CD4-positive, alpha-beta T cell treated with Interleukin-15 for 1 hour (primary cell): ENCODE results near the gene SLC40A1.

ENCODE experiments used
- DNase-seq: peaks from one replicate; pipeline ENCODE4 v3.0.0-alpha.2; 2020

SLC40A1 gene

DNA sequence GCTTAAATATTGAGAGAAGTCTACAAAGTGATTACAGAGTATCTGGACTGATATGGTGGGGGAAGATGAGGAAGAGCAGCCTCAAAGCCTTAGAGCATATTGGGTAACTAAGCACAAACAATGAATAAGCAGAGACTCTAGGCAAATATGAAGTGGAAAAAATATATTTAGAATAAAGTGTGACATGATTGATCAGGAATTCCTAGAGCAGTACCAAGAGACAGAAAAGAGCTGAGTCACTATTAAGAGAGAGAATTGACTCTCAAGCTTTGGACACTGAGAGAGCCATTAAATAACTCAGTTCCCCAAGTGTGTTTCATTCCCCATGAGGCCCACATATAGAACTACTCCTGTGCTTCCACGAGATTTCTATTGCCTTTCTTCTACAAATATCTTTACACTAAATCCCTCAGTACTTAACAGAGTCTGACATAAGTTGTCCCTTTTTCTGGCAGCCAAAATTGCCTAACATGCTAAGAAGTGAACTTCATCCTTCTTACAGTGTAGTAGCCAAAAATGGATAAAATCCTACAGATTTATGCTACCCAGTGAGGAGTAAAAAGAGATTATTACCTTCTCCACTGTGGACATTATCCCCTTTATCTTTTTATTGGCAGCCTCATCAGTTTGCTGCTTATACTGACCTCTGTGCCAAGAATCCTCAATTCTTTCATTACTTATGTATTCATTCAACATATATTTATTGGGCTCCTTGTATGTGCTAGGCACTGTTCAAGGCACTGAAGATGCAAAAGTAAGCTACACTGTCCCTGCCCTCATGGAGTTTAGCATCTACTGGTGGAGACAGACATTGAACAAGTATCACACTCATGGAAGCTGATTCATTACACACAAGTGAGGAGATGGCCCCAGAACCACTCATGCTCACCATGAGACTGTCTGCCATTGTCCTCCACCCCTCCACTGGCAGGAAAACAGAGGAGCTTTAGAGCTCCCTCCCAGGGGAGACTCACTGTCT lies 45.4 kb downstream of the SLC40A1 start:
- DNase-seq: no peak

- no peak for DNase-seq
Measured at GRCh38 chr2:189533288-189534035, 47.1 kb downstream of the SLC40A1 start.

- no peak for DNase-seq
Measured at GRCh38 chr2:189530965-189531637, 49.5 kb downstream of the SLC40A1 start.

DNA sequence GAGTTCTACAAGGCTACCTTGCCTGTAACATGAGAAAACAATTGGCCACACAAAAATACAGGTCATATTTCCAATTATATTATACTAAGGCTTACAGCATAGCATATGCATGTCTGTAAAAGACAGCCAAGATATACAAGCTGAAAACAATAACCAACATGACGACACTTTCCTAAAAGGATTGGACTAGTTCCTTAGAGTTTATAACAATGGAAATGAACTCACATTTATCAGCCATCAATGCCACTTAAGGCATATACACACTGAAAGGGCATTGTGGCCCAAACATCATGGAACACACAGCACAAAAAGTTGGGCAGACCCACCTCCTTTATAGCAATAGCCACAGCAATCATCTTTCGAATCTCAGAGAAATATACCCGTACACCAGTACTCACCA lies 52.0 kb downstream of the SLC40A1 start:
- DNase-seq: no peak

DNA sequence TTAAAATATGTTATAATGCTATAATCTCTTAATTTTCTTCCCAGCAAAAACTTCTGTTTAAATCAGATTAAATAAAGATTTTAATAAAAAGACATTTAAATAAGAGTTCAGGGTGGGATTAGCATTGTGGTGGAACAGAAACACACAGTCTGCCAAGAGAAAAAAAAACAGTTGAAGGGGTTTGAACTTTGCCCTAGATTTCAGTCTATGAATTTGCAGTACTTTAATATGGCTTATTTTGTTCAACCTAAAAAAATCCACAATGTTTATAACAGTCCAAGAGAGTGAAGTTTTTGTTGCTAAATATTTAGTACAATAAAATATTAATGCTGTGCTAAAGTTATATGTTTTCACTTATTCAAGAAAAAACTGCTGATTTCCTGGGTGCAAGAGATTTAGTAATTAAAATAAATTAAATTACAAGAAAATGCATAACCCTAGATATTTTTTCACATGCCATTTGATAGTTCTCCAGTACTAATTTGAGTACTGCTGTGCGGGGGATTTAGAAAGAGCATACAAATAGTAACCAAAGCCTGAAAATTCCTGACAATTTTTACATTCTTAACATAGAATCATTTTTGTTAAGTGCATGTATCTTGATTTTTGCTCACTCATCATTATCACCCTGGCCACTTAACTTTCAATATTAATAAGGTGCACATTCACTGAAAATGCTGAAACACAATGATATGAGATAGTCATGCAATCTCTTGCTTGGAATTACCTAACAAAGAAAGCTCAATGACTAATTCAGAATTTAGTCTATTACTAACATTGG lies 52.6 kb downstream of the SLC40A1 start:
- DNase-seq: no peak

- no peak for DNase-seq
Measured at GRCh38 chr2:189527041-189527750, 53.4 kb downstream of the SLC40A1 start.

- DNase-seq: no peak
Measured at GRCh38 chr2:189526241-189526640, 54.3 kb downstream of the SLC40A1 start.

DNA sequence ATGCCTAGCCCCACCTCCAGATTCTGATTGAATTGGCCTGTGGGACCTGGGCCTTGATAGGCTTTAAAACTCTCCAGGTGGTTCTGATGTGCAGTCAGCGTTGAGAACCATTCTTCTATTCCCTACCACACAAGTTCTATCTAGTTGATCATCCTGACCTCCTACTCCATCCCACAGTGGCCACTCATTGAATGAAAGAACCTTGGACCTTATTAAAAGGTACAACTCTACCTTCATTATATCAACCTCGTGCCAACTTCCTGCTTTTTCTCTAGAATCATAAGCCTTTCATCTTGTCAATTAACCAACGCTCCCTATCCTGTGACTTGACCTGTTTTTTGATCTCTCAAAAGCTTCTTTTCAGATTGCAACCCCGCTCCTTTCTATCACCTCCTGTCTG lies 55.8 kb downstream of the SLC40A1 start:
- no peak for DNase-seq

GRCh38 chr2:189522435-189523151 lies 58.0 kb downstream of the SLC40A1 start:
- no peak for DNase-seq

GRCh38 chr2:189521699-189522434 lies 58.7 kb downstream of the SLC40A1 start:
- DNase-seq: no peak

DNA sequence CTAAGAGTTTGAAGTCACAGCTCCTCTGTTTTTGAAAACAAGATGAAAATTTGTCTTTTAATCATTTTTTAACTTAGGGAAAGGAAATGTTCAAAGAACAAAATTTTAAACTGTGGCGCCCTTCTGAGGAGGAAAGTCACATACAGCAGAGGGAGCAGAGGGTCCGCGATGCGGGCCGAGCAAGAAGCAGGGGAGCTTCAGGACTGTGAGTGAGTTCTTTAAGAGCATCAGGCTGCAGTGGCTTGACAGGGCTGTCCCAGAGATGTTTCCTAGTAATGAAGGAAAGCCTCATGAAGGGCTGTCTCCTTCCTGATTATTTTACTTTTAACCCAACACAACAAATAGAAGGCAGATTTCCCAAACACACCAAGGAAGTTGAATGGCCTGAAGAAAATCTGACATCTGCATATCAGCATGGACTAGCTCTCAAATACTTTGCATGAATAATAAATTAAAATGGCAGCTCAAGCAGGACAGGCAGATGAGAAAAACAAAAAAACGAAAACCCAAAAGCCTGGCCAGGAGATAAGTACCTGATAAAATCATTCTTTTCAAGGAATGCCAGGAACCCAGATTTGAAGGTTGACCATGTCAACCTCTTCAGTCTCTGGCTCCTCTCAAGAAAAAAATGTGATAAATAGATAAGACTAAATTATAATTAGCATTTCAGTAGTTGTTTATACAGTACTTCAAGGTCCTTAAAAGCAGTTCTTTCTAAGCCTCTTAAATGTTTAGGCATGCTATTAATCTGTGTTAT lies 60.8 kb downstream of the SLC40A1 start:
- no peak for DNase-seq

- no peak for DNase-seq
Measured at GRCh38 chr2:189517847-189518535, 62.6 kb downstream of the SLC40A1 start.

DNA sequence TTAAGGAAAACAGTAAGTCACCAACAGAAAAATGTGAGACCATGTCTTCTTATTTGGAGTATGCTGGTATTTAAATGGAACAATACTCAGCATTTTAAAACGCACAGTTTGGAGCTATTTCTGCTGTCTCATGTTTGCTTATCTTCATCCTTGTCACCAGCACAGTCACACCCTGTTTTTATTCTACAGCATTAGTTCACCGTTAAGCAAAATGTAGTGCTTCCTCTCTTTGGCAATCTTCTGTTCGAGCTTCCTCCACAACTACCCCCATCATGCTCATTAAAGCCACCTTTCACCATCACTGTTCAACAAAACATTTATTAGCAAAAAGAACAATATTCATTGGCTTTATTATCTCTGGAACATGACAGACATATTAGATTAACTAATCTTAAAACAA lies 64.0 kb downstream of the SLC40A1 start:
- no peak for DNase-seq

DNA sequence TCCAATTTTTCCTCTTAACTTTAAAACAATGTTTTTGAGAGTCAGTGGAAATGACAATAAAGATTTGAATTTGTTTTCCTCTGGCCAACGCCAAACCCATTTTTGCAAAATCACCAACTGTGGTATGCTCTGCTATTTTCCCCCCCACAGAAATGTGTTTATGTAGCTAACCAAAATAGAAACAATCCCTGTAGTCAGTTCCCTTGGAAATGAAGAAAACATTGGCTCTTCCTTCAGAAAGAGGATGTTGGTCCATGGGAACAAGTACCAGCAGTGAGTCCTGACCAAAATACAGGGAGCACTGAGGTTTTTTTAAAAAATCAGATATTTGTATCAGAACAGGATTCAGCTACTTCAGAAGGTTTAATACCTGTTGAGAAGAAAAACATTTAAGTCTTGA lies 65.3 kb downstream of the SLC40A1 start:
- DNase-seq: no peak

- no peak for DNase-seq
Measured at GRCh38 chr2:189514104-189514503, 66.5 kb downstream of the SLC40A1 start.

GRCh38 chr2:189512879-189513278 lies 67.7 kb downstream of the SLC40A1 start:
- DNase-seq: no peak

DNA sequence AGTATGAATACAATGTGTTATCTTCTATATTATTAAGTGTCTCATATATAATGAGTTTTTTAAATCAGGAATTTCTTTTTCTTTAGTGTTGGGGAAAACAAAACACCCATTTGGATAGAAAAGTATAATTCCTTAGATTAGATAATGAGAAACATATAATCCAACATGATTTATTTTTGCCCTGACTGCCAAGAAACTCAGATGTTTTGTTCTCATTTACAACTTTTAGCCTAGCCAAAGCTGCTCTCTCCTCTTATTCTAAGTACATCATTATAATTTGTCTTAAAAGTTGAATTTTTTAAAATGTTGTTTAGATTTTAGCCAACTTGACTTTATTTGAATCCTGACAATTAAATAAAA lies 68.6 kb downstream of the SLC40A1 start:
- no peak for DNase-seq

DNA sequence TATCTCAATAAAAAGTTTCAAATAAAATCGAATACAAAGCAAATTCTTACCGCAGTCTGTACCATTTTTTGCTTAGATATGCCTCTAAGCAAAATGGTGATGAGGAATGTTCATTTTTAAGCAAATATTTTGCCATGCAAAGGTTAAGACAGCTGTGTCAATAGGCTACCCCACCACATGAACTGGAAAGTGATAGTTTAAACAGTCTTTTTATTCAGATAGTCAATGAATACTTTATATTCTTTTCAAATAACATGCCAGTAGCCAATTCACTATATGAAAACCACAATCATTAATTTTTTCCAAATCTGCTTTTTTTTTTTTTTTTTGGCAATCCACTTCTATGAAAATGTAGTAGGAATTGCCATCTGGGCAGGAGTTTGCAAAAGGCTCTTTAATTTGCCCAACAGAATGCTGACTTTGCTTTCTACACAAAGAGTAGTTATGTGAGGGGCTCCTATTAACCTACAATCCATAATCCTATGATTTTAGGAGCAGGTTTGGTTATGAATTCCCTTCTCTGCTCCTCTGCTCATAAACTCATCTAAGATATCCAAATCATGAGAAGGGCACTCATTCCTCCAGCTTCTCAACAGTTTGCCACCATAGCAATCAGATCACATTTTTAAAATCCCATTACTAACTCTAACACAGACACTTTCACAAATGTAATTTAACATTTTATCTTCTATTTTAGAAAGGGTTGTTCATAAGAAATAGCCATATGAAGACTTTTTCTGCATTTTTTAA lies 69.2 kb downstream of the SLC40A1 start:
- DNase-seq: no peak
